GM12872 (cell line): Measurements from ENCODE around the gene BCAS3.

Experiments used
- CTCF ChIP-seq: IDR thresholded peaks from 3 replicates; pipeline ENCODE4 v1.5.1; 2011; ENCODE audit warnings: low read depth, mild to moderate bottlenecking, low read length, moderate library complexity; ENCODE audit not compliant: insufficient read depth

The BCAS3 gene

GRCh38 chr17:61294777-61295176 lies 617.1 kb downstream of the BCAS3 start:
- TF ChIP-seq CTCF: no peak

GRCh38 chr17:61296058-61296457 lies 618.4 kb downstream of the BCAS3 start:
- no peak for TF ChIP-seq CTCF

GRCh38 chr17:61299517-61300513 lies 622.2 kb downstream of the BCAS3 start:
- TF ChIP-seq CTCF: no peak

- TF ChIP-seq CTCF: no peak
Measured at GRCh38 chr17:61302953-61303816, 625.5 kb downstream of the BCAS3 start.

- no peak for TF ChIP-seq CTCF
Measured at GRCh38 chr17:61303817-61304096, 626.1 kb downstream of the BCAS3 start.

- TF ChIP-seq CTCF: no peak
Measured at GRCh38 chr17:61305024-61305423, 627.4 kb downstream of the BCAS3 start.

- TF ChIP-seq CTCF: no peak
Measured at GRCh38 chr17:61306003-61306402, 628.4 kb downstream of the BCAS3 start.
